ENCODE measurements around the gene C3orf20.

The C3orf20 gene

GRCh38 chr3:14699643-14700042, 24.7 kb downstream of the C3orf20 start:
- Histone ChIP-seq H3K4me1 (ENCODE audit: low read depth, poor library complexity, severe bottlenecking) (no peaks in the 10 kb centered on the region), H3K36me3 (ENCODE audit: insufficient read depth) (no peaks in the 10 kb centered on the region), H3K4me2 (no peak overlapping the region), H2AFZ (ENCODE audit: low read depth) (no peak overlapping the region), H3K27ac (no peak overlapping the region), H3K9ac (no peak overlapping the region), H3K79me2 (ENCODE audit: insufficient read depth, low read depth) (no peaks in the 10 kb centered on the region), H4K20me1 (ENCODE audit: insufficient read depth) (no peaks in the 10 kb centered on the region), H3K27me3 (ENCODE audit: insufficient read depth, low read depth) (no peaks in the 10 kb centered on the region), H3K4me3 (IDR thresholded peaks at IDR 0.05; ENCODE audit: insufficient read depth, low read depth, low read length) (no peak overlapping the region)
- TF ChIP-seq CTCF (conservative IDR thresholded peaks at IDR 0.05; ENCODE audit: low read depth, low read length) = no peak

DNA sequence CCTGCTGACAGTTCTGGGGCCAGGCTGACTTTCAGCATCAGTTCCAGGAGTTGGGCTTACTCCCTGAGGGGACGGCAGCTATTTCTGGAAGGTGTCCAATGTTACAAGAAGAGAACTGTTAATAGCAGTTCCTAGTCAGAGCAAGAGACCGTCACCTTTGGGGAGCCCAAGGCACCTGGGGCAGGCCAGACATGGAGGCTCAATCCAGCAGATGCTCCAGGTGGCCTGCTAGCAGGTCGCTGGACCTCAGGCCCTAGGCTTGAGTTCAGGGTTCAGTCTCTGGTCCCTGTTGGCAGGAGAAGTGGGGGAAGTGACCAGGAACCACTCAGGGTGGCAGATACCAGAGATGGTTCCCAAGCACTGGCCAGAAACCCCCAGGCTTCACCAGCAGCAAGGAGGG, 25.9 kb downstream of the C3orf20 start:
- H3K4me3 ChIP-seq (IDR thresholded peaks at IDR 0.05; ENCODE audit: insufficient read depth, low read depth, low read length) = no peak overlapping the region
- no peak overlapping the region for H3K27ac ChIP-seq
- no peak overlapping the region for H3K9ac ChIP-seq
- no peaks in the 10 kb centered on the region for H3K36me3 ChIP-seq (ENCODE audit: insufficient read depth)
- no peaks in the 10 kb centered on the region for H4K20me1 ChIP-seq (ENCODE audit: insufficient read depth)
- no peak overlapping the region for H3K4me2 ChIP-seq
- H2AFZ ChIP-seq (ENCODE audit: low read depth) = no peak overlapping the region
- no peaks in the 10 kb centered on the region for H3K79me2 ChIP-seq (ENCODE audit: insufficient read depth, low read depth)
- no peaks in the 10 kb centered on the region for H3K4me1 ChIP-seq (ENCODE audit: low read depth, poor library complexity, severe bottlenecking)
- no peak for TF ChIP-seq CTCF (conservative IDR thresholded peaks at IDR 0.05; ENCODE audit: low read depth, low read length)
- no peaks in the 10 kb centered on the region for H3K27me3 ChIP-seq (ENCODE audit: insufficient read depth, low read depth)

DNA sequence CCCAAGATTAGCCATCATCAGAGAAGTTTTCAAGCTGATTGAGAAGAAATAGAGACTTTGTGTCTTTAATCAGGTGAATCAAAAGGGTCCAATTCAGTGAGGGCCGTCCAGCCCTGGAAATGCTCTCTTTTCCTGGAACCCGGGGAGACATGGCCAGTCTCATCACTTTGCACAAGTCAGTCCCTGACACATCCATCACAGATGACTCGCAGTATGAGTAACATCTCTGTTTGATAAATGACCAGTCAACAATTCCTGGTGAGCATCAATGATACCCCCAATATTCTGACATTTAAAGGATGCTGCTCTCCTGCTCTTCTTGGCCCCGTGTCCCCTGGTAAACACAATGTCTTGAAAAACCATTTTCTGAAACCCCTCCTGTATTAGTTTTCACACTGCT, 26.7 kb downstream of the C3orf20 start:
- Histone ChIP-seq H4K20me1 (ENCODE audit: insufficient read depth) (no peaks in the 10 kb centered on the region), H3K4me1 (ENCODE audit: low read depth, poor library complexity, severe bottlenecking) (no peaks in the 10 kb centered on the region), H2AFZ (ENCODE audit: low read depth) (no peak overlapping the region), H3K27ac (no peak overlapping the region), H3K79me2 (ENCODE audit: insufficient read depth, low read depth) (no peaks in the 10 kb centered on the region), H3K36me3 (ENCODE audit: insufficient read depth) (no peaks in the 10 kb centered on the region), H3K4me2 (no peak overlapping the region), H3K4me3 (IDR thresholded peaks at IDR 0.05; ENCODE audit: insufficient read depth, low read depth, low read length) (no peak overlapping the region), H3K27me3 (ENCODE audit: insufficient read depth, low read depth) (no peaks in the 10 kb centered on the region), H3K9ac (no peak overlapping the region)
- TF ChIP-seq CTCF (conservative IDR thresholded peaks at IDR 0.05; ENCODE audit: low read depth, low read length) = no peak

GRCh38 chr3:14703128-14703750, 28.3 kb downstream of the C3orf20 start:
- no peak overlapping the region for H2AFZ ChIP-seq (ENCODE audit: low read depth)
- H3K4me3 ChIP-seq (IDR thresholded peaks at IDR 0.05; ENCODE audit: insufficient read depth, low read depth, low read length) = no peak overlapping the region
- H3K27me3 ChIP-seq (ENCODE audit: insufficient read depth, low read depth) = no peaks in the 10 kb centered on the region
- TF ChIP-seq CTCF (conservative IDR thresholded peaks at IDR 0.05; ENCODE audit: low read depth, low read length) = no peak
- H3K9ac ChIP-seq = no peak overlapping the region
- no peak overlapping the region for H3K4me2 ChIP-seq
- H3K79me2 ChIP-seq (ENCODE audit: insufficient read depth, low read depth) = no peaks in the 10 kb centered on the region
- no peak overlapping the region for H3K27ac ChIP-seq
- no peaks in the 10 kb centered on the region for H4K20me1 ChIP-seq (ENCODE audit: insufficient read depth)
- H3K36me3 ChIP-seq (ENCODE audit: insufficient read depth) = no peaks in the 10 kb centered on the region
- no peaks in the 10 kb centered on the region for H3K4me1 ChIP-seq (ENCODE audit: low read depth, poor library complexity, severe bottlenecking)
